Transverse colon (tissue), 3 donors: ENCODE data around the gene KCNJ1.

ENCODE experiments used
- CTCF ChIP-seq, 5 experiments: fragments of 200-600 bp in 3 of 5; fragments of 450-650 bp in 2 of 5; sonication (generic) in 3 of 5; IDR thresholded peaks; 1 replicate in 2 of 5; 2 replicates in 3 of 5; pipeline ENCODE4 v1.5.1; 2016 to 2017; ENCODE audit warnings: antibody characterized with exemption in 5 of 5, inconsistent platforms in 3 of 5, mild to moderate bottlenecking in 2 of 5, moderate library complexity in 1 of 5
- EP300 ChIP-seq: sonication (generic); formaldehyde crosslinking; IDR thresholded peaks from one replicate; pipeline ENCODE4 v1.6.1; 2017; ENCODE audit warnings: antibody characterized with exemption, low read depth
- POLR2A ChIP-seq: fragments of 450-650 bp; IDR thresholded peaks from one replicate; pipeline ENCODE4 v1.6.1; 2016; ENCODE audit warnings: antibody characterized with exemption, mild to moderate bottlenecking, moderate library complexity

- TF ChIP-seq POLR2A (no peak), CTCF (IDR thresholded peaks at IDR 0.05) (no peak), EP300 (no peak)
Measured at GRCh38 chr11:128879817-128880216, 12.7 kb upstream of the KCNJ1 start.
